ENCODE measurements around the gene RAB5IF.
A peak's percentile ranks its signal among the peaks of the same experiment; 100 is the strongest.
"Not testable (repeated sequence)": the region's sequence is repeated elsewhere in the genome, so short reads cannot be mapped to it uniquely, and the experiment has no call there.

RAB5IF gene, protein sequence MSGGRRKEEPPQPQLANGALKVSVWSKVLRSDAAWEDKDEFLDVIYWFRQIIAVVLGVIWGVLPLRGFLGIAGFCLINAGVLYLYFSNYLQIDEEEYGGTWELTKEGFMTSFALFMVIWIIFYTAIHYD

DNA sequence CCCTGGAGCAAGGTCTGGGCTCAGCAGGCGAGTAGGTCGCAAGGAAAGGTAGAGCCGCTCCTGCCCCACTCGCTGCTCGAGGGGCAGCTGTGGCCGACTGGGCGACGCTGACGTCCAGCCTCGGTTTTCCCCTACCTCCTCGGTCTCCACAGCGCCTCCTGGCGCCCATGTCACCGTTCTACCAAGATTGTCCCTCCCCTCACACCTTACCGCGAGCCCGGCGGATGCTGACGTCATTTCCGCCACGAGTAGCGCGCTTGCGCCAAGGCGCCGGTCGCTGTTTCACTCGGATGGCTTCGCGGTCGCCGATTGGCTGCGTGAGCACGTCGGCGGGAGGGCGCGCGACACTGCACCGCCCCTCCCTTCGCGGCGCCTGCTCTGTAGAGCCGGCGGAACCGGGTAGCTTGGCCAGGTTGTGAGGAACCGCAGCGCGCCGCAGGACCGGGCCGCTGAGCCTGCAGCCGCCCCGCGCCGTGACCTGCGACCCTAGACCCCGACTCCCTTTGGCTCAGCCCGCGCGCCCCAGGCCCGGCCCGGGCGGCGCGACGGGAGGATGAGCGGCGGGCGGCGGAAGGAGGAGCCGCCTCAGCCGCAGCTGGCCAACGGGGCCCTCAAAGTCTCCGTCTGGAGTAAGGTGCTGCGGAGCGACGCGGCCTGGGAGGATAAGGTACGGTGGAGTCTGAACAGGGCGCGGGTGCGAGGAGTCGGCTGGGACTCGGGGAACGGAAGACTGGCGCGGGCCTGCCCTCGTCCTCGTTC, at the start of gene RAB5IF:
RAB5IF (plus strand) TSS at position 381 of the 759 bp plus-strand sequence; CDS start at position 554, 173 bp downstream.
- peak; percentile 88 for TF ChIP-seq CTCF (IDR thresholded peaks at IDR 0.05; ENCODE audit: low read depth, low read length)
- DNase-seq (ENCODE audit: extremely low read depth, low read depth), result peak; percentile 95

DNA sequence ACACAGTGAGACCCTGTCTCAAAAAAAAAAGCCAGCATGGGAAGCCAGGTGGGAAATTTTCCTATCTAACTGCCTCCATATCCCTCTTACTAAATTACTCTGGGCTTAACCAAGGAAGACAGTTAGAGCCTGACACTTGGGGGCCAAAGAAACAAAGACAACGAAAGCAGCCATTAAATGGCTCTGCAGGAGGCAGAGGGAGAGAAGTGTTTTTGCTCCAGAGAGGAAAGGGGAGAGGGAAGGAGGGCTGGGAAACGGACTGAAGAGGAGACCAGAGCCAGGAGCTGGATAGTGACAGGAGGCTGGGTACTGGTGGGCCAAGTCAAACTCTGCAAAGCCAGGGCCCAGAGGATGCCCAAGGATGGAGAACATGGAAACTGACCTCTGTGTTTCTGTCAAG, 42.9 kb upstream of the RAB5IF start:
- no peak for DNase-seq (ENCODE audit: extremely low read depth, low read depth)
- TF ChIP-seq CTCF (IDR thresholded peaks at IDR 0.05; ENCODE audit: low read depth, low read length), result no peak

DNA sequence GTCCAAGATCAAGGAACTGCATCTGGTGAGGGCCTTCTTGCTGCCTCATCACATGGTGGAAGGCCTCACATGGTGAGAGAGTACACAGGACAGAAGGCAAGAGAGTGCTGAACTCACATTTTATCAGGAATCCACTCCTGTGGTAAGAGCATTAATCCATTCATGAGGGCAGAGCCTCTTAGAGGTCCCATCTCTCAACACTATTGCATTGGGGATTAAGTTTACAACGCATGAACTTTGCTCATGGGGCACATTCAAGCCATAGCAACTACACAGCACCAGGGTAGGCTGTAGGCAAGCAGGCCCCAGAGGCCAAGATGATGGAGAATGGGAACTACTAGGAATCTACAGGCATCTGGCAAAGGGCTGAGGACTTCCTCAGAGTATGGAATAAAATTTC, 42.2 kb upstream of the RAB5IF start:
- no peak for DNase-seq (ENCODE audit: extremely low read depth, low read depth)
- no peak for TF ChIP-seq CTCF (IDR thresholded peaks at IDR 0.05; ENCODE audit: low read depth, low read length)

DNA sequence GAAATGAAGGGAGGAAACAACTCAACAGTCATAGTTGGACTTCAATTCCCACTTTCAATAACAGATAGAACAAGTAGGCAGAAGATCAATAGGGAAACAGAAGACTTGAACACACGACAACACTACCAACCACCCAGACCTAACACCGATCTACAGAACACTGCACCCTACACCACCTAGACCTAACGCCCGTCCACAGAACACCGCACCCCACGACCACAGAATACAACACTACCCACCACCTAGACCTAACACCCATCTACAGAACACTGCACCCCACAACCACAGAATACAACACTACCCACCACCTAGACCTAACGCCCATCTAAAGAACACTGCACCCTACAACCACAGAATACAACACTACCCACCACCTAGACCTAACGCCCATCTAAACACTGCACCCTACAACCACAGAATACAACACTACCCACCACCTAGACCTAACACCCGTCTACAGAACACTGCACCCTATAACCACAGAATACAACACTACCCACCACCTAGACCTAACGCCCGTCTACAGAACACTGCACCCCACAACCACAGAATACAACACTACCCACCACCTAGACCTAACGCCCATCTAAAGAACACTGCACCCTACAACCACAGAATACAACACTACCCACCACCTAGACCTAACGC, 41.4 kb upstream of the RAB5IF start:
- DNase-seq (ENCODE audit: extremely low read depth, low read depth), result not testable (repeated sequence)

DNA sequence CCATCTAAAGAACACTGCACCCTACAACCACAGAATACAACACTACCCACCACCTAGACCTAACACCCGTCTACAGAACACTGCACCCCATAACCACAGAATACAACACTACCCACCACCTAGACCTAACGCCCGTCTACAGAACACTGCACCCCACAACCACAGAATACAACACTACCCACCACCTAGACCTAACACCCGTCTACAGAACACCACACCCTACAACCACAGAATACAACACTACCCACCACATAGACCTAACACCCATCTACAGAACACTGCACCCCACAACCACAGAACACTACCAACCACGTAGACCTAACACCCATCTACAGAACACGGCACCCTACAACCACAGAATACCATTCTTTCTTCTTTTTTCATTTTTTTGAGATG, 40.9 kb upstream of the RAB5IF start:
- not testable (repeated sequence) for DNase-seq (ENCODE audit: extremely low read depth, low read depth)

GRCh38 chr20:36565520-36565919, 40.1 kb upstream of the RAB5IF start:
- DNase-seq (ENCODE audit: extremely low read depth, low read depth), result no peak
- TF ChIP-seq CTCF (IDR thresholded peaks at IDR 0.05; ENCODE audit: low read depth, low read length), result no peak

- no peak for DNase-seq (ENCODE audit: extremely low read depth, low read depth)
These were observed 35.6 kb upstream of the RAB5IF start for GRCh38 chr20:36569847-36570429.

More at GRCh38 chr20:36569847-36570429, 35.6 kb upstream of the RAB5IF start:
- TF ChIP-seq CTCF (IDR thresholded peaks at IDR 0.05; ENCODE audit: low read depth, low read length), result no peak; the same call in 1 of the 2 replicates
